ENCODE measurements around the gene ACSS1. TPM values are rescaled to one million over a fixed set of nuclear protein-coding genes. Genes with fewer than 3 reads are reported as not detected.

The ACSS1 gene
- total RNA-seq, 1 experiment from 2014 or later: 0.61 TPM

GRCh38 chr20:25078662-25079061 lies 20.7 kb upstream of the ACSS1 start:
- Histone ChIP-seq H4K20me1 (ENCODE audit: control insufficient read depth, insufficient read depth, insufficient read length) (no peaks in the 10 kb centered on the region), H3K79me2 (ENCODE audit: insufficient read depth, low read length) (no peaks in the 10 kb centered on the region), H3K9me3 (ENCODE audit: control insufficient read depth, low read depth, low read length) (no peaks in the 10 kb centered on the region), H4K91ac (ENCODE audit: insufficient read length, low read depth, low read length) (no peak overlapping the region), H2AFZ (ENCODE audit: low read length) (no peak overlapping the region), H2BK20ac (ENCODE audit: low read depth, low read length, poor library complexity, severe bottlenecking) (no peak overlapping the region), H3K79me1 (ENCODE audit: insufficient read depth, low read depth, low read length, poor library complexity, severe bottlenecking) (no peaks in the 10 kb centered on the region), H2BK120ac (ENCODE audit: low read depth, low read length, poor library complexity, severe bottlenecking) (no peak overlapping the region), H3K56ac (ENCODE audit: insufficient read length, low read depth, low read length) (no peak overlapping the region), H4K8ac (replicated peaks; ENCODE audit: insufficient read length, low read depth, low read length) (no peak overlapping the region), H3K4me2 (ENCODE audit: insufficient read depth, insufficient read length, low read length) (no peak overlapping the region), H3K27me3 (ENCODE audit: insufficient read depth, low read length) (peaks cover 43% of the 10 kb centered on the region; the same call in 1 of the 2 replicates), H3K18ac (ENCODE audit: insufficient read length, low read depth, low read length) (no peak overlapping the region), H3K23me2 (ENCODE audit: insufficient read length, low read depth, low read length, poor library complexity, severe bottlenecking) (peaks cover 11% of the 10 kb centered on the region), H2BK15ac (ENCODE audit: low read depth, low read length) (no peak overlapping the region), H2AK5ac (ENCODE audit: insufficient read length, low read length) (no peak overlapping the region), H2BK5ac (ENCODE audit: insufficient read length, low read length) (no peak overlapping the region), H3K14ac (ENCODE audit: insufficient read depth, low read length) (no peak overlapping the region), H3K9ac (ENCODE audit: extremely low read depth, insufficient read length, low read length) (no peak overlapping the region), H3K23ac (ENCODE audit: insufficient read length, low read depth, low read length) (no peak overlapping the region), H2BK12ac (ENCODE audit: insufficient read length, low read depth, low read length) (no peak overlapping the region), H3K4ac (ENCODE audit: low read depth, low read length) (no peak overlapping the region), H3K27ac (ENCODE audit: insufficient read length, low read depth, low read length) (no peak overlapping the region), H4K5ac (ENCODE audit: insufficient read length, low read depth, low read length) (no peak overlapping the region), H3K4me1 (ENCODE audit: insufficient read depth, low read length) (no peaks in the 10 kb centered on the region), H3T11ph (ENCODE audit: low read length) (no peak overlapping the region)
- Mint-ChIP-seq H3K4me1 (peaks cover 12% of the 10 kb centered on the region in 2 experiments), H3K27me3 (ENCODE audit: low read depth) (peaks cover 94% of the 10 kb centered on the region), H3K9me3 (peaks cover 2 to 5% of the 10 kb centered on the region in 2 experiments; a peak in 1 of 5 replicates), H3K36me3 (ENCODE audit: insufficient read depth in 1 of 3, low read depth in 3 of 3) (no peaks in the 10 kb centered on the region), H3K4me3 (no peak overlapping the region), H3K27ac (no peak overlapping the region)
- WGBS (ENCODE audit: extremely low coverage, insufficient read length, low lambda C conversion rate): no CpG with 5 or more reads among the region's 8 CpGs
- TF ChIP-seq CTCF (conservative IDR thresholded peaks at IDR 0.05): no peak
- peak; percentile 22 for DNase-seq

All from H9 (cell line).